GM18858 (cell line): Measurements from ENCODE around the gene VPS4B.
A peak's percentile ranks its signal among the peaks of the same experiment; 100 is the strongest.

ENCODE experiments used
- ATAC-seq: cut with Tn5 transposase; IDR thresholded peaks from one replicate; pipeline ENCODE4 v1.9.1; 2021; ENCODE audit not compliant: unreplicated experiment

Gene VPS4B

DNA sequence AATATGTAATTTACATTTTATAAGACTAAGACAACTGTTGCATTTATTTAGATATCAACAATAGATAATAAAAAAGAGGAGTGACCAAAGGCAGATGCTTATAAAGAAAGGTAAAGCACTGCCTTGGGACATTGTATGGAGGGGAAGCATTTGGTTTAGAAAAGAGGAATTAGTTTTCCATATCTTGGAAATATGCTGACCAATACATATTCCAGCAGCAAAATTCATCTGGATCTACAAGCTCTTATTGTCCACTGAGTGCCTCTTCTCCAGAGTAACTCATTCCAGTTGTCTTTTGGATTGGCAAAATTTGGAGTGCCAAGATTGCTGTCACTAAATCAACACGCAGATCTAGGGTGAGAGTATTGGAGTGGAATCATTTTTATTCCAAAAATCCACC, 8.9 kb upstream of the VPS4B start:
- no peak for ATAC-seq

DNA sequence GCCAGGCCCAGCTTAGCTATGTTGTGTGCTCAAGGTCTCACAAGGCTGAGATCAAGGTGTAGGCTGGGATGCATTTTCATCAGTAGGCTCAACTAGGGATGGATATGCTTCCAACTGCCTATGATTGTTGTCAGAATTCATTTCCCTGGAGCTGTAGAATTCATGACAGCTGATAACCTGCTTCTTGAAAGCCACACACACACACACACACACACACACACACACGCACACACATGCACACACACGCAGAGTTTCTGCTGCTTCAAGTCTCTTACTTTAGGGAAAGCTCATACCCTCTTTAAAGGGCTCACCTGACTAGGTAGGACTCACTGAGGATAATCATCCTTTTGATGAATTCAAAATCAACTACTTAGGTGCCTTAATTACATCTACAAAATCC, 8.2 kb upstream of the VPS4B start:
- no peak for ATAC-seq

GRCh38 chr18:63427558-63427957, 5.3 kb upstream of the VPS4B start:
- ATAC-seq, result no peak

DNA sequence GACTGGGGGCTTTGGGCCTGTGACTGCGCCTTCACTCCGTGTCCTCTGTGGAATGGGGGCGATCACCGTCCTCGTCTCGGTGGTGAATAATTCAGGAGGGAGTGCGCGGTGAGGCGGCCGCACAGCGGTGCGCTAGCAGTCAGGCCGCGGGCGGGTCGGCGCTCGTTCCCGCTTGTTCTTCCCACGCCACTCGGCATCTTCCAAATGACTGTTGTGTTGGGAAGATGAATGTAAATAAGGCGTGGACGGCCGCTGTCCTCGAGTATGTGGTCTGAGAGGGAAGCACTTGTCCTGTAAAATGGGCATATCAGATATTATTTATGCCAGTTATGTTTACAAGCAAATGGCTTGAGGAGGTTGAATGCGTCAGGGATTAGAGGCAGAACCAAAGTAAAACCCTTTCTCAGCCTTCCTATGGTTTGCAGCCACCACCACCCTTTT, 608 bp upstream of the VPS4B start:
- peak; percentile 18 for ATAC-seq

- ATAC-seq, result no peak
These were observed 762 bp downstream of the VPS4B start for GRCh38 chr18:63421514-63421913.

GRCh38 chr18:63412953-63413352, 9.3 kb downstream of the VPS4B start:
- ATAC-seq, result no peak

DNA sequence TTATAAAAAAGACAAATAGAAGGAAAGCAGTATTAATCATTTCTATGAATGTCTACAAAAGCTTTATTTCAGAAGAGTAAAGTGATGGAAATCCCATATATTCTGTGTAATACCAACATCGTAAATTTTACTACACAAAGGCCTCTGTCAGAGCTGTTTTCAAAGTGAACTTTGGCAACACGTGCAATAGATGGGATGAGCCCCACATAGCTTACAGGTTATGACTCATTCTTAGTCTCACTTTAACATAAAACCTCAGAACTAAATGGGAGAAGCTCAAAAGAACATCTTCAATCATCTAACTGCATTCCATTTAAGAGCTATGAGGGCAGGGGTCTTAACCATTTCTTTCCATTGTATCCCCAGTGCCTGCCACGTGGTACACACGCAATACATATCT, 11.5 kb downstream of the VPS4B start:
- no peak for ATAC-seq

DNA sequence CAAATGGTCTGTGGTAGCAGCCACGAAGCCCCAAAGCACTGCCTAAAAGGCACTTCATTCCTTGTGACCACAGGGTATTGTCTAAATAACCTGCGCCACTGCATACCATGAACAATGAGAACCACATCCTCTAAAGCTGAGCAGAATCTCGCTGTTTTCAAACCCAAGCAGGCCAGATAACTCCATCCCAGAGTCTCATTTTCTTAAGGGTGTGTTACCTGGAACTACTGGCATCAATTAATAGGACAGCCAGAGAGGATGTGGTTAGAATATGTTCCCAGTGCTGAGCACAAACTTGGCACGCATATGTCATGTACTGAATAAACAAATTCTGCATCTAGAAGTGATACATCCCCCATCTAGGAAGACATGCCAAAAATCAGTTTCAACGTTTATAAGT, 13.0 kb downstream of the VPS4B start:
- ATAC-seq, result no peak

- ATAC-seq, result no peak
These were observed 14.5 kb downstream of the VPS4B start for GRCh38 chr18:63407734-63408133.

- no peak for ATAC-seq
These were observed 16.3 kb downstream of the VPS4B start for GRCh38 chr18:63405986-63406385.

DNA sequence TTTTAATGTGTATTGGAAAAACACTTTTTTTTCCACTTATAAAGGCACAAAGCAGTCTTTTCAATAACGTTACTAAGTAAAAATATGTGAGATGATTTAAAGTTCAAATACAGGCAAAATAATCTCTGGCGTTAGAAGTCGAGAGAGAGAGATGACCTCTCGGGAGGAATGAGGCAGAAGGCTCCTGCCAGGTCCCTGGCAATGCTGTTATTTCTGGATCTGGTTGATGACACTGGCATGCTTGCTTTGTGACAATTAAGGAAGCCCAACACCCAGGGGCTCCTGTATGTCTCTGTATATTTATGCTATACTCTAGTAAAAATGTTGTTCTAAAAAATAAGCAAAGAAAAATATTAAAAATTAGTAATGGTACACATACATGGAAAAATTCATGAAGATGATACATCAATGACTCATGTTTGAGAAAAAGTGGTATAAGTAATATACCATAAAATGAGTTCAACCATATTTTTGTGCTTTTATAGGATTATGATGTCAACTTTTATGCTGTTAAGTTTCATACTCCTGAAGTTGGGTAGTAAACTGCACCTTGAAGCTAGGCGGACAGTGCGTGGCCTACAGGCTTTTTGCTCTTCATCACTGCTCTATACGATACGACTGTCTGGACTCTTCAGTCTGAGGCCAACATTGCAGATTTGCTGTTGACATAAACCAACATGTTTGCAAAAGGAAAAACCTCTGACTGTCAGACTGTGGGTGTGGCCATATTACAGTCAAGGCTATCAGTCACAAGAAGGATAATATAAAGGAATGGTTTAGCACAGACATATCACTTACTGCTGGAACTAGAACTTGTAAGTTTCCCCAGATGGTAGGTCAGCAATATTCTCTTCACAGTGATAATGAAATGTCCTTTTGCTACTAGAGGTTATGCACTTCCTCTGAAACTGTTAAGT, 19.8 kb downstream of the VPS4B start:
- no peak for ATAC-seq

- no peak for ATAC-seq
These were observed 23.0 kb downstream of the VPS4B start for GRCh38 chr18:63399300-63399699.

DNA sequence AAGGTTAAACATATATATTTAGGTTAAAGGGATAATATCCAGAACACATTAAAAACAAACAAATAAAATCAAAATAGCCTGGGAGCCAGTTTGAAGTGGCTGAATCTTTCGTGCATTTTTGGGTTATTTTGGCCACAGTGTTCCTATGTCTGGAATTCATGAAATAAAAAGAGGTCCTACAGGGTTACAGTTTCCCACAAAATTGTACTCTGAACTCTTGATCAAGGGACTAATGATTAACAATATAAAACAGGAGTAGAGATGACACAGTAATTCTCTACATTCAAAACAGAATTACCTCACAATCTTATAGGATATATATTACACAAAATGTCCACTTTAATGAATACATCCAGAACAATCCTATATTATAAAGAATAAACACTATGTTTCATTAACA, 24.9 kb downstream of the VPS4B start:
- ATAC-seq, result no peak

GRCh38 chr18:63395503-63395902, 26.8 kb downstream of the VPS4B start:
- ATAC-seq, result no peak

GRCh38 chr18:63394954-63395353, 27.3 kb downstream of the VPS4B start:
- ATAC-seq, result no peak

- ATAC-seq, result no peak
These were observed 34.4 kb downstream of the VPS4B start for GRCh38 chr18:63387861-63388260.

- ATAC-seq, result no peak
These were observed 39.4 kb downstream of the VPS4B start for GRCh38 chr18:63382843-63383242.

- ATAC-seq, result no peak
These were observed 42.7 kb downstream of the VPS4B start for GRCh38 chr18:63379639-63379962.

GRCh38 chr18:63378919-63379638, 43.2 kb downstream of the VPS4B start:
- ATAC-seq, result peak; percentile 59

DNA sequence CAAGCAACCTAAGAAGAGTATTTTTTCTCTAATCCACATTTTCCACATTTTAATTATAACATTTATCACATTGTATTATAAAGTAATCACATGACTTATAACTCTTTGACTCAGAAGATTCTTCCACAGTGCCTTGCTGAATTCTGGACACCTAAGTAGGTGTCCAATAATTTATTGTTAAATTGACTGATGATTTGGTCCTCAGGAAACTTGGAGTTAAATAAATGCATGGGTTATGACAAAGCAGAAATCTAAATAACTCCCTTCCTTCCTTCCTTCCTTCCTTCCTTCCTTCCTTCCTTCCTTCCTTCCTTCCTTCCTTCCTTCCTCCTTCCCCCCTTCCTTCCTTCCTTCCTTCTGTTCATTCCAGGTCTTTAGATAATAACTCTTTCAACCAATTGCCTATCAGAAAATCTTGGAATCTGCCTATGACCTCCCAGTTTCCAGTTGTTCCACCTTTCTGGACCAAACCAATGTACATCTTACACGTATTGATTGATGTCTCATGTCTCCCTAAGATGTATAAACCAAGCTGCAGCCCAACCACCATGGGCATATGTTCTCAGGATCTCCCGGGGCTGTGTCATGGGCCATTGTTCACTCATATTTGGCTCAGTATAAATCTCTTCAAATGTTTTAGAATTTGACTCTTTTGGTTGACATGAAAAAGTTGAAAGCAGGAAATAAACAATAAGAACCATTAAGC, 44.8 kb downstream of the VPS4B start:
- no peak for ATAC-seq

DNA sequence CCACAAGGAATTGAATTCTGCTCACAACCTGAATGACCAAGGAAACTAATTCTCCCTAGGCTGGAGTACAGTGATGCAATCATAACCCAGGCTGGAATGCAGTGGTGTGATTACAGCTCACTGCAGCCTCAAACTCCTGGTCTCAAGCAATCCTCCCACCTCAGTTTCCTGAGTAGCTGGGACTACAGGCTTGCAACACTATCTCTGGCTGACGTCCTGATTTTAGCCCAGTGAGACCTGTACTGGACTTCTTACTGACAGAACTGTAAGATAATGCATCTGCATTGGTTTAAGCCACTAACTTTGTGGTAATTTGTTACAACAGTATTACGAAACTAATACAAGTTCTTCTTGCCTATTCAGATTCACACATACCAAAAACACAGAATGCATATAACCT, 45.7 kb downstream of the VPS4B start:
- no peak for ATAC-seq

DNA sequence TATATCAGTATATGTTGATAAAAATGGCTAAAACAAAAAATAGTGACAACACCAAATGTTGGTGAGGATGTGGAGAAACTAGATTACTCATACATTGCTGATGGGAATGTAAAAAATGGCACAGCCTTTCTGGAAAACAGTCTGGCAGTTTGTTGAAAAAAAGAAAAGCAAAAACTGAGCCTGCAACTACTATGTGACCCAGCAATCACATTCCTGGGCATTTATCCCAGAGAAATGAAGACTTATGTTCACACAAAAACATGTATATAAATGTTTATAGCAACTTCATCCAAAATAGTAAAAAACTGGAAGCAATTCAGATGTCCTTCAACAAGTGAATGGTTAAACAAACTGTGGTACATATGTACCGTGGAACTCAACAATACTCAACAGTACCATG, 47.7 kb downstream of the VPS4B start:
- no peak for ATAC-seq
